Measurements from ENCODE around the gene NUDT8.

GRCh38 chr11:67609316-67609715 lies 20.4 kb downstream of the NUDT8 start:
- TF ChIP-seq CTCF (conservative IDR thresholded peaks at IDR 0.05; ENCODE audit: low read depth in 2 of 2) (no peak), REST (IDR thresholded peaks at IDR 0.05; ENCODE audit: unreplicated experiment) (no peak), ZNF114 (CRISPR knock-in tag; IDR thresholded peaks at IDR 0.05) (no peak), EZH2phosphoT487 (IDR thresholded peaks at IDR 0.05; ENCODE audit: unreplicated experiment) (no peak)

Data from GM23338 (cell line).